ENCODE measurements around the gene PLPP4.
A peak's percentile ranks its signal among the peaks of the same experiment; 100 is the strongest.

Gene PLPP4

GRCh38 chr10:120580918-120581895 lies 124.2 kb downstream of the PLPP4 start:
- no peak for DNase-seq

DNA sequence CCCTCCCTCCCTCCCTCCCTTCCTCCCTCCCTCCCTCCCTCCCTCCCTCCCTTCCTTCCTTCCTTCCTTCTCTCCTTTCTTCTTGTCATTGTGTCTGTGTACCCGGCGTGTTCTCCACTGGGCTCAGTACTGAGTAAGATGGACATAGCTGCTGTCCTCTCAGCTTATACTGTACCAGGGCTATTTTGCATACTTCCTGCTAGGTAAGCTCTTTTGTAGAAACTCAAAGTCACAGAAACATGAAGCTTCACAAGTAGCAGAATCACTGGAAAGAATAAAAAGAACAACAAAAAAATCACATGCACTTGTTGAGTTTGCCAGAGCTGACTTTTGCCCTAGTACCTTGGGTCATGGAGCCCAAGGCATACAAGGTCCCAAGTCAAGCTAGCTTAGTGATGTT lies 125.7 kb downstream of the PLPP4 start:
- no peak for DNase-seq

DNA sequence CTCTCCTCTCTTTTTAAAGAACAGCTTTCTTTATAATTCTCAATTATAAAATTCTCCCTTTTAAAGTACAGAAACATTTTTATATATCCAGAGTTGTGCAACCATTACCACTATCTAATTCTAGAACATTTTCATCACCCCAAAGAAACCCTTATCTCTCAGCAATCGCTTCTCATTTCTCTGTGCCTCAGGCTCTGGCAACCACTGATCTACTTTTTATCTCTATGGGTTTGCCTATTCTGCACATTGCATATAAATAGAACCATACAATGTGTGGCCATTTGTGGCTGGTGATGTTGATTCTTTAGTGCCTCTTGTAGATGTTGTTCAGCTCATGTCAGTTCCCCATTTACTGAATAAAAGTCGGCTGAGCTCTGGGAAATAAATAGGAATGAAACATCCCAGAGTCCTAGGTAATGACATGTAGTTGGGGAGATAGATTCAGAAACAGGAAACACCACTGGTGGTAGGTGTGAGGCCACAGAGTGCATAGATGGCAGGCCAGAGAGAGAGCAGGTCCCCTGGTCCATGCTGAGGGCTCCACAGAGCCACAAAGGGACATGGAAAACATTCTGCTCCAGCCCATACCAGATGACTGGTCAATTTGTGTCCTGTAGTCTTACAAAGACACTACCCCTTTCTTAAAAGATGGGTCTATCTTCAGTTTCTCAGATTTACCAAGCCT lies 126.5 kb downstream of the PLPP4 start:
- DNase-seq: no peak

GRCh38 chr10:120584786-120585185 lies 127.8 kb downstream of the PLPP4 start:
- DNase-seq: no peak

DNA sequence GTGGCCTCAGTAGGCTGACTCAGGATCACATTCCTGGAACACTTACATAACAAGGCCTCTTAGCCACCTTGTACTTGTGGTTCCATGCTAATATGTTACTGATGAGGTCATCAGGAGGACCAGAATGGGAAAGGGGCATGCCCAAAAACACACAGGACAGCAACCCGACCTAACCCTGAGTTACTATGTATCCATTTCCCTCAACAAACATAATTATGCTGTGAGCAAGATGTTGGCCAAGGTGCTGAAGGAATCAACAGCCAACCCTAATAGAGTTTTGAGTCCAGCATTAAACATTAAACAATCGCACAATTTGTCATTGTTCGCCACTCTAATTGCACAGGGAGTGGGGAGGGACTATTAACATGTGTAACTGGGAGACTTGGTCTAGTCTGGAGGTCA lies 129.4 kb downstream of the PLPP4 start:
- DNase-seq: no peak

GRCh38 chr10:120587061-120587460 lies 130.0 kb downstream of the PLPP4 start:
- DNase-seq: no peak

GRCh38 chr10:120588311-120588710 lies 131.3 kb downstream of the PLPP4 start:
- DNase-seq: no peak

GRCh38 chr10:120593693-120594092 lies 136.7 kb downstream of the PLPP4 start:
- DNase-seq: no peak

- no peak for DNase-seq
Measured at GRCh38 chr10:120597902-120598301, 140.9 kb downstream of the PLPP4 start.

DNA sequence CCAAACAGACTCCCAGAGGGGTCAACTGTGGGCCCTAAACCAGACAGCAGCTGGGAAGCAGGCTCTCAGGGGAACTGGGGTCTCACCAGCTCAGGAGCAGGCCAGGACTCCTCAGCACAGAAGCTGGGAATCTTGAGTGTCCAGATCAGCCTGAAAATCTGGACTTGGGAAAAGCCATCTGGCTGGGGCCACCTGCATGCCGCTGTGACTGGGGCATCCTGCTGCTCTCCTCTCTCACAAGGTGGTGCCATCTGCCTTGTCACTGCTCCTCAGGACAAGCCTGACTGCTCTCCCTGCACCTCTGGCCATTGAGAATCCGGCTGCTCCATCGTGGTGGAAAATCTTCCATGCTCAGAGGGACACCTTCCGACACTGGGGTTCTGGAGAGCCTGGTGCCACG lies 141.4 kb downstream of the PLPP4 start:
- DNase-seq: no peak

GRCh38 chr10:120599200-120599724 lies 142.2 kb downstream of the PLPP4 start:
- DNase-seq: no peak

- DNase-seq: no peak
Measured at GRCh38 chr10:120600871-120601649, 144.0 kb downstream of the PLPP4 start.

GRCh38 chr10:120601999-120602398 lies 145.0 kb downstream of the PLPP4 start:
- no peak for DNase-seq

DNA sequence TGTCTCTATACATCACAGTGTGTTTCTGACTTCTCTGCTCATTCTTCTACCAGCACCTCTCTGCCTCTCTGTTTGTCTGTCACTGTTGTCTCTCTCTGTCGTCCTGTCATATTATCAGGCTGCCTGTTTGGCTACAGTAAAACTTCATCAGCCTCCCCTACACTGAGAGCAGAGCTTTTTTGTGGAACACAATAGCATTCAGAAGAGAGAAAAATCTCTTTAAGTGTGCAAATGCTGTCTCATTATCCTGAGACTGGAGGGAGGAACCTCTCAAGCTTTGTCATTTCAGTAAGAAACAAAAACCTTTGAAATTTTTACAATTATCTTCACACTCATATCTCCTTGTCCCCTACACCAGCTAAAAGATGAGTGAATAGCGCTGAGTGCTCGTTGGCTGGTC lies 148.4 kb downstream of the PLPP4 start:
- no peak for DNase-seq

DNA sequence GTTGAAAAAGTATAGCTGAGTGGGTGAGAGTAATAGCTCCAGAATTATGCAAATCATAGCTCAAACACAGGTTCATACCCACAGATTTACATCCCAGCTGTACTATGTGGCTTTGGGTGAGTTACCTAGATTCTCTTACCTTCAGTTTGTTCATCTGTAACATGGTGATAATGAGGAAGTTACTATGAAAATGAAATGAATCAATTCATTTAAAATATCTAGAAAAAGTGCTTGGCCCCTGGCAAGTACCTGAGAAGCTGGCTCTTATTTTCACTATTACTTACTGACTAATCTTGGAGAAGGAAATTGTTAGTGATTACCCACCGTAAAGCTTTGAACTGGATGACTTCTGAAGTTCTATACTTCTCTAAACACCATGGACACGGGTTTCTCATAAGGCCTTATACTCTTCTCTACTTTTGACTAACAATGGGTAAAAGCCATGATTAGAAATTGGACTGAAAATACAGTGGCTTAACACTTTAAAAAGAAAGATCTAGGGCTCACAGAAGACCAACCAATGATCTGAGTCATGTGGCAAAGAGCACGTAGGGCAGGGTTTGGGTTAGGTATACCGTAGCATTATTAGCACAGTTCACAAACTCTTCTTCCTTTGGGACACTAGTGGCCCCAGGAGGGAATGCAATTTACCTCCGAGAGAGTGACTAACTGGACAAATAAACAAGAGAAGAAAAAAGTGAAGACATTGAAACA lies 149.2 kb downstream of the PLPP4 start:
- DNase-seq: no peak

GRCh38 chr10:120607016-120607709 lies 150.1 kb downstream of the PLPP4 start:
- no peak for DNase-seq

DNA sequence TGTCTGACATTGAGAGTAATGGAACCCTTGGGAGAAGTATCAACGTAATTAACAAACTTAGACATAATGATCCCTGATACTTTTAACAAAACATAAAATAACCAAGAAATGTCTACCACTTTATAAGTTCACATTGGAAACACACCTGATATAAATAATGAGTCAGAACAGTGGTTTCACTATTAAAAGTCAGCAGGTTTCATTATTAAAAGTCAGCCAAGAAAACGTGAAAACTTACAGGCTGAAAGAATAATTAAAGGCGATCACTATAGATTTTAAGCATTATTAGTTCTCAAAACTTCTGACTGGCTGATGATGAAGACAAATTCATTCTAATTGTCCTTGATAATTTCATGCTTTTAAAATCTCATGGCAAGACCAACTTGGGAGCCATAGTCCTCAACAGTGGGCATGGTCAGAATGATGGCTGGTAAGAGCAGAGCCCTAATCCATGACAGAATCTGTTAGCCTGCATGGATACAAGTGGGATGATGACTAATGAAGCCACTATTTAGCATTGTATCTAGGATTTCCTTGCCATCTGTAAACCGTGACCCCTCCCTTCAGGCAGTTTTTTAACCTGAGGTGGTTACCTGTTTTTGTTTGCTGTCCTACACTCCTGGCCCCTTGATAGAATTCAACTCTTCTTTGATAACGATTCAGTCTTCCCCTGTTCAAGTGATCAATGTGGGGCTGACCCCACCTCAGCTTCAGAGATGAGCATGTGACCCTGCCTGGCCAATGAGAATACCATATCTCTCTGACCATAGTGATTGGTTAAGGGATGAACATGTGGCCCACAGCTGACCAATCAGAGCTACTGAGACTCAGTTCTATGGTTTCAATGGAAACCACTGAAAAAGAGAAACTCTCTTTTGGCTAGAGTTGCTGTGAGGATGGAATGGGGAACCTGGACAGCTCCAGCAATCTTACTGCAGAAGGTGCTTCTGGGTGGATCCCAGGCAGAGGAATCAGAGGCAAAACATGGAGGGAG lies 151.0 kb downstream of the PLPP4 start:
- DNase-seq: no peak

DNA sequence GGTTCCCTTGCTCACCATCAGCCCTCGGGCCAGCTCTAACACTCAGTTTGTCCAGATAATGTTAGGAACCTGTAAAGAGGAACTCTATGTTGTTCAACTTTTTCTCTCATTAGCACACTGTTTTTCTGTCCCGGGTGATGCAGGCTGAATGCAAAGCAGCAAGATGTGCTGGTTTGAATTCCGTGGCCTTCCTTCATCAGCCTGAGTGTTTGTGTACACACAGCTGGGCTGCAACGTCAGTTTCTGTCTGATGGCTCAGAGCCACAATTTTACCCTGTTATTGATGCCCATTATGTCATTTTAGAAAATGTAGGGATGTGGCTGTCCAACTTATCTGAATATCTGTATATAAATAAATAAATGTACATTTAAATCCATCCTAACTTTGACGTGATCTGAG lies 152.0 kb downstream of the PLPP4 start:
- peak; percentile 3 for DNase-seq

GRCh38 chr10:120610791-120611190 lies 153.8 kb downstream of the PLPP4 start:
- DNase-seq: no peak

- no peak for DNase-seq
Measured at GRCh38 chr10:120612756-120613155, 155.7 kb downstream of the PLPP4 start.

All from DMS153 (cell line).